Tibial artery (tissue), 4 donors: ENCODE results near the gene NPIPB2.
"Not testable (repeated sequence)": the region's sequence is repeated elsewhere in the genome, so short reads cannot be mapped to it uniquely, and the experiment has no call there.

ENCODE experiments used
- DNase-seq, 2 donors: peaks; one replicate each; pipeline ENCODE4 v3.0.0-alpha.2; 2019
- H3K27ac ChIP-seq, 2 donors: fragments of 200-600 bp; sonication (generic) in 1 of 2; 1 replicate in 1 of 2; 2 replicates in 1 of 2; pipeline ENCODE4 v1.5.1; 2018 to 2019; ENCODE audit warnings: mild to moderate bottlenecking in 1 of 2
- H3K27me3 ChIP-seq, 2 donors: fragments of 200-600 bp; sonication (generic) in 1 of 2; one replicate each; pipeline versions ENCODE4 v1.5.1 to v1.6.0; 2016 to 2019
- H3K36me3 ChIP-seq, 3 donors: fragments of 200-600 bp; sonication (generic) in 2 of 3; one replicate each; pipeline ENCODE4 v1.5.1; 2016 to 2019; ENCODE audit warnings: mild to moderate bottlenecking in 2 of 3
- H3K4me1 ChIP-seq, 4 donors: fragments of 200-600 bp; sonication (generic) in 2 of 4; 1 replicate in 3 of 4; 2 replicates in 1 of 4; pipeline ENCODE4 v1.5.1; 2016 to 2019
- H3K4me3 ChIP-seq, 2 donors: fragments of 200-600 bp; sonication (generic) in 1 of 2; 1 replicate in 1 of 2; 2 replicates in 1 of 2; pipeline ENCODE4 v1.5.1; 2018 to 2019; ENCODE audit warnings: mild to moderate bottlenecking in 2 of 2
- H3K9me3 ChIP-seq, 3 donors: fragments of 200-600 bp; sonication (generic) in 1 of 3; one replicate each; pipeline ENCODE4 v1.5.1; 2016 to 2019
- intact Hi-C: fragments of 100-400 bp; cut with DNase I; formaldehyde crosslinking; loops from one replicate; pipeline ENCODE4 v1.15.0; 2023; ENCODE audit warnings: low total_unique reads
- TF ChIP-seq, protein P1 (sequence below), 2 experiments: fragments of 200-600 bp in 1 of 2; fragments of 450-650 bp in 1 of 2; IDR thresholded peaks; one replicate each; pipeline ENCODE4 v1.5.1; 2017 to 2019; ENCODE audit warnings: antibody characterized with exemption in 2 of 2, mild to moderate bottlenecking in 1 of 2, moderate library complexity in 1 of 2

Gene NPIPB2

DNA sequence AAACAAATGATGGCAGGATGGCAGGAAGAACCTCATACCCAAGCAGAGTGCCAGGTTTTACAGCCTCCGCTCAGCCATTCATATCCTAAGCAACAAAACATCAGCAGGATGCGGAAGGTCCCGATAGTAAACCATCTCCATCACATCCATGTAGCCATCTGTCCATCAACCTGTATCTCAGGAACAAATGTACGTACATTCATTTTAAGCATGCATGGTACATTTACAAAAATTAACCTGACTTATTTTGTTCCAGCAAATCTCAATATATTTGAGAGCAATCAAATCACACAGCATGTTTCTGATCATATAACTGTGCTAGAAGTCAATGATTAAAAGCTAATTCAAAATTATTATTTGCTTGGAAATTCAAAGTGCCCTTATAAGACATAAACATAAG is at the start of gene NPIPB2:
Gene NPIPB2 (minus strand): TSS at position 101 of the 400 bp plus-strand sequence. CDS start 0 bp downstream, at position 101.
- DNase-seq, H3K27me3 ChIP-seq, H3K36me3 ChIP-seq: not testable (repeated sequence)

DNA sequence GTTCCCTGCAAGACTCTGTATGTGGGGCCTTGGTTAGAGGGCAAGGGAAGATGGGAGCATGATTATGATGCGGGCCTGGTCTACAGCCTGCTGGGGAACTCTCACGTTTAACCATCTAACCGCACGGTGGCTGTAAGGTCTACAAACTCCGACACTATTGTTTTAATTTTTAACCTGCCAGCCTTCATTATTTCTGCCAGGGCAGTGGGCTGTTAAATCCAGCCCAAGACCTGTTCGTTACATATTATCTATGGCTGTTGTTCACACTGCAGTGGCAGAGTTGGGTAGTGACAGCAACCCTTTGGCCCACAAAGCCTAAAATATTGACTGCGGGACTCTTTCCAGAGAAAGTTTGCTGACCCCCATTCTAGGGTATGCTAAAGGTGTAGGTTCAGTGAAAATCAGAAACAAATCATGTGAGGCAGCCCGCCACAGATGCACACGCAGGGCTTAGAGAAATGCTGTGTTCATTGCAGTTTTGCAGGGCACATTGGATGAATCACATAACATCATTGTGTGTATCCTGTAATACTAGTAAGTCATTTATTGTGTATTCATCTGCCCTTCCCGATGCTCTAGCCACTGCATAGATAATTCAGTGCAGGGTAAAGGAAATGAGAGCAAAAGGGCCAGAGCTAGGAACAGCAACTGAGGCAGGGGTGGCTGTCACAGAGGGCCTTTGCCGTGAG is 49.0 kb upstream of the NPIPB2 start:
- intact Hi-C loops: no loop called here
- H3K27ac ChIP-seq: no peak overlapping the region
- no peak for DNase-seq
- H3K4me3 ChIP-seq: no peak overlapping the region
- no peaks in the 10 kb centered on the region for H3K36me3 ChIP-seq
- no peaks in the 10 kb centered on the region for H3K4me1 ChIP-seq
- TF ChIP-seq, protein P1, sequence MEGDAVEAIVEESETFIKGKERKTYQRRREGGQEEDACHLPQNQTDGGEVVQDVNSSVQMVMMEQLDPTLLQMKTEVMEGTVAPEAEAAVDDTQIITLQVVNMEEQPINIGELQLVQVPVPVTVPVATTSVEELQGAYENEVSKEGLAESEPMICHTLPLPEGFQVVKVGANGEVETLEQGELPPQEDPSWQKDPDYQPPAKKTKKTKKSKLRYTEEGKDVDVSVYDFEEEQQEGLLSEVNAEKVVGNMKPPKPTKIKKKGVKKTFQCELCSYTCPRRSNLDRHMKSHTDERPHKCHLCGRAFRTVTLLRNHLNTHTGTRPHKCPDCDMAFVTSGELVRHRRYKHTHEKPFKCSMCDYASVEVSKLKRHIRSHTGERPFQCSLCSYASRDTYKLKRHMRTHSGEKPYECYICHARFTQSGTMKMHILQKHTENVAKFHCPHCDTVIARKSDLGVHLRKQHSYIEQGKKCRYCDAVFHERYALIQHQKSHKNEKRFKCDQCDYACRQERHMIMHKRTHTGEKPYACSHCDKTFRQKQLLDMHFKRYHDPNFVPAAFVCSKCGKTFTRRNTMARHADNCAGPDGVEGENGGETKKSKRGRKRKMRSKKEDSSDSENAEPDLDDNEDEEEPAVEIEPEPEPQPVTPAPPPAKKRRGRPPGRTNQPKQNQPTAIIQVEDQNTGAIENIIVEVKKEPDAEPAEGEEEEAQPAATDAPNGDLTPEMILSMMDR (IDR thresholded peaks at IDR 0.05): no peak
- H3K27me3 ChIP-seq: no peaks in the 10 kb centered on the region
- no peaks in the 10 kb centered on the region for H3K9me3 ChIP-seq

More for the DNA sequence above, at the start of gene NPIPB2:
- H3K4me3 ChIP-seq, H3K9me3 ChIP-seq, H3K27ac ChIP-seq, intact Hi-C loops, H3K4me1 ChIP-seq: not testable (repeated sequence)

DNA sequence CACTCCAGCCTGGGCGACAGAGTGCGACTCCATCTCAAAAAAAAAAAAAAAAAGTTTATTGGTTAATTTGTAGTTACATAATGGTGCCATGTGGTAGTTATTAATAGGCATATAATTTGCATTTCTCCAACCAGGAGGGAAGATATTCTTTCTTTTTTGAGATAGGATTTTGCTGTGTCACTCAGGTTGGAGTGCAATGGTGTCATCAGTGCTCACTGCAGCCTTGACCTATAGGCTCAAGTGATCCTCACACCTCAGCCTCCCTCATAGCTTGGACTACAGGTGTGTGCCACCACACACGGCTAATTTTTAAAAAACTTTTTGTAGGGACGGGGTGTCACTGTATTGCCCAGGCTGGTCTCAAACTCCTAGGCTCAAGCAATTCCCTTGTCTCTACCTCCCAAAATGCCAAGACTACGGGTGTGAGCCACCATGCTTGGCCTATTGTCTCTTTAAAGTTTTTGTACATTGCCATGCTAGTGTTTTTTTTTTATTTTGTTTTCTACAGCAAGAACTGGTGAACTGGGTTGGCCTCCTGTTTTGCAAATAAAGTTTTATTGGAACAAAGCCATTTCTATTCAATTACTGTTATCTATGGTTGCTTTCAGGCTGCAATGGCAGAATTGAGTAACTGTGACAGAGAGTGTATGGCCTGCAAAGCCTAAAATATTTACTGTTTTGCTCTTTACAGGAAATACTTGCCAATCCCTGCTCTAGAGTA is 46.6 kb upstream of the NPIPB2 start:
- Histone ChIP-seq H3K27me3 (no peaks in the 10 kb centered on the region), H3K36me3 (no peaks in the 10 kb centered on the region), H3K9me3 (no peaks in the 10 kb centered on the region), H3K27ac (no peak overlapping the region), H3K4me1 (no peaks in the 10 kb centered on the region), H3K4me3 (no peak overlapping the region)
- intact Hi-C loops: no loop called here
- TF ChIP-seq, protein P1 (IDR thresholded peaks at IDR 0.05): no peak
- DNase-seq: no peak

DNA sequence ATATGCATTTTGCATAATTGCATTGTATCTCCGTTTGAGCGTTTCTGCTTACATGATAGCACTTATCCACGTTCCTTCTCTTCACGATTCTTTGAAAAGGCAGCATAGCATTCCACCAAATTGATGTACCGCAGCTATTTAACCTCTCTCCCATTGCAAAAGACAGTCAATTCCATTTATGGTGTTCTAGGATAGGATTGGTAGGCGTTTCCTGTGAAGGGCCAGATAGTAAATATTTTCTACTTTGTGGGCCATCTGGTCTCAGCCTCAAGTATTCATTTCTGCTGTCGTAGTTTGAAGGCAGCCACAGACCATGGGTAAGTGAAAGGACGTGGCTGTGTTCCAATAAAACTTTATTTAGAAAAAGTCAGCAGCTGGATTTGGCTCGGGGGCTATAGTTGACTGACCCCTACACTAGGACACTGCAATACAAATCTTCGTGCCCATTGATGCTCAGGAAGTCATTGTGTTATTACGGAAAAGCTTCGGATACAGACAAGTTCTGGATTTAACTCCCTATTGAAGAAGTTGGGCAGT is 44.7 kb upstream of the NPIPB2 start:
- Histone ChIP-seq H3K4me3 (no peak overlapping the region), H3K27ac (no peak overlapping the region), H3K4me1 (no peaks in the 10 kb centered on the region), H3K36me3 (no peaks in the 10 kb centered on the region), H3K27me3 (no peaks in the 10 kb centered on the region), H3K9me3 (no peaks in the 10 kb centered on the region)
- TF ChIP-seq, protein P1 (IDR thresholded peaks at IDR 0.05): no peak
- intact Hi-C loops: no loop called here
- DNase-seq: no peak

DNA sequence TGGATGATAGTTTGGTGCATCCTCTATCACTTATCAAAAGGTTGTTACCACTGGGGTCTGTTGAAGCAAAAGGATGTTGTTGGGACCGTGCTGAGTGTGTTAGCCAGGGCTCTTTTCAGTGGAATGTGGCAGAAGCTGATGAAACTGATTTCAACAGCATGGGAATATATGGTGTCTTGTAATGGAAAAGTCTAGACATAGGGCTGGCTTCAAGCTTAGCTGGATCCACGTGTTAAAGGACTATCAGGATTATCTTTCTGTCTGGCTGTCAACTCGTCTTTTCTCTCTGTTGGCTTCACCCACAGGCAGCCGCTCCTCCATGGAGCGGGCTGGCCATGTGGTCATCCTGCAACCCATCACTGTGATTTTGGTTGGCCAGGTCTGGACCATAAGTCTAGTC is 43.4 kb upstream of the NPIPB2 start:
- no peak for DNase-seq
- no peak overlapping the region for H3K4me3 ChIP-seq
- TF ChIP-seq, protein P1 (IDR thresholded peaks at IDR 0.05): no peak
- no peaks in the 10 kb centered on the region for H3K9me3 ChIP-seq
- H3K4me1 ChIP-seq: no peaks in the 10 kb centered on the region
- H3K27ac ChIP-seq: no peak overlapping the region
- intact Hi-C loops: no loop called here
- H3K36me3 ChIP-seq: no peaks in the 10 kb centered on the region
- no peaks in the 10 kb centered on the region for H3K27me3 ChIP-seq
